ENCODE measurements around the gene TOB2.
A peak's percentile ranks its signal among the peaks of the same experiment; 100 is the strongest.

TOB2 gene

GRCh38 chr22:41446639-41447434 is at the start of gene TOB2:
TOB2 (minus strand) TSS chr22:41446801; CDS start chr22:41437345, 9,456 bp downstream.
- peak; percentile 97 for DNase-seq (ENCODE audit: low spot score)

GRCh38 chr22:41491374-41492100 is 44.9 kb upstream of the TOB2 start:
- DNase-seq (ENCODE audit: low spot score) = no peak

GRCh38 chr22:41488596-41489385 is 42.2 kb upstream of the TOB2 start:
- DNase-seq (ENCODE audit: low spot score) = no peak

GRCh38 chr22:41488076-41488475 is 41.5 kb upstream of the TOB2 start:
- DNase-seq (ENCODE audit: low spot score) = no peak

GRCh38 chr22:41487037-41487935 is 40.7 kb upstream of the TOB2 start:
- DNase-seq (ENCODE audit: low spot score) = no peak

GRCh38 chr22:41485033-41485432 is 38.4 kb upstream of the TOB2 start:
- no peak for DNase-seq (ENCODE audit: low spot score)

GRCh38 chr22:41482319-41482935 is 35.8 kb upstream of the TOB2 start:
- DNase-seq (ENCODE audit: low spot score) = no peak

- DNase-seq (ENCODE audit: low spot score) = no peak
These were observed 35.3 kb upstream of the TOB2 start for GRCh38 chr22:41481925-41482318.

GRCh38 chr22:41481131-41481830 is 34.7 kb upstream of the TOB2 start:
- no peak for DNase-seq (ENCODE audit: low spot score)

GRCh38 chr22:41480397-41480735 is 33.8 kb upstream of the TOB2 start:
- DNase-seq (ENCODE audit: low spot score) = no peak

- no peak for DNase-seq (ENCODE audit: low spot score)
These were observed 33.2 kb upstream of the TOB2 start for GRCh38 chr22:41479671-41480396.

GRCh38 chr22:41478891-41479521 is 32.4 kb upstream of the TOB2 start:
- DNase-seq (ENCODE audit: low spot score) = no peak

GRCh38 chr22:41478473-41478872 is 31.9 kb upstream of the TOB2 start:
- no peak for DNase-seq (ENCODE audit: low spot score)

GRCh38 chr22:41474872-41475451 is 28.4 kb upstream of the TOB2 start:
- no peak for DNase-seq (ENCODE audit: low spot score)

GRCh38 chr22:41471568-41471967 is 25.0 kb upstream of the TOB2 start:
- DNase-seq (ENCODE audit: low spot score) = no peak

GRCh38 chr22:41470886-41471285 is 24.3 kb upstream of the TOB2 start:
- no peak for DNase-seq (ENCODE audit: low spot score)

- DNase-seq (ENCODE audit: low spot score) = no peak
These were observed 22.7 kb upstream of the TOB2 start for GRCh38 chr22:41469218-41469851.

- DNase-seq (ENCODE audit: low spot score) = peak; percentile 99
These were observed 22.0 kb upstream of the TOB2 start, which contains the start of the genes ACO2 and PHF5A for GRCh38 chr22:41468381-41469217. ACO2 (plus strand) TSS chr22:41469117; CDS start chr22:41469147, 30 bp downstream. PHF5A (minus strand) TSS chr22:41468692; CDS start chr22:41468653, 39 bp downstream.

Measured in left forelimb (tissue), 1 donor.